IMR-90 (cell line): Measurements from ENCODE around the gene STPG4. TPM values are rescaled to one million over a fixed set of nuclear protein-coding genes. Genes with fewer than 3 reads are reported as not detected.

Experiments used
- ATAC-seq: fragments of 200-7000 bp; cut with Tn5 transposase; 2 replicates; pipeline ENCODE4 v1.9.1; 2020; ENCODE audit warnings: low read depth, mild to moderate bottlenecking, moderate library complexity
- BruUV-seq: library from RNA; stranded (reverse); fragments of 400-500 nt; replicated peaks from 2 replicates; lab custom pipeline; 2021; lab: Mats Ljungman, UMichigan
- CTCF ChIA-PET: fragments of 300-600 bp; formaldehyde crosslinking; extraction: SDS; loops from one replicate; lab custom pipeline; 2021; ENCODE audit warnings: antibody characterized with exemption; lab: Yijun Ruan, JAX
- POLR2A ChIA-PET: fragments of 300-600 bp; sonication (Branson Sonifier 250); formaldehyde crosslinking; loops from one replicate; lab custom pipeline; 2022; ENCODE audit warnings: antibody characterized with exemption; ENCODE audit not compliant: unreplicated experiment; lab: Charles Lee
- DNase-seq: peaks from one replicate; pipeline ENCODE4 v3.0.0; 2013
- H2AFZ ChIP-seq: replicated peaks from 2 replicates; pipeline ENCODE3; 2013; ENCODE audit warnings: low read length, mild to moderate bottlenecking; ENCODE audit not compliant: poor library complexity
- H2AK5ac ChIP-seq: 2 replicates; pipeline ENCODE4 v1.6.1; 2013; ENCODE audit warnings: low read depth, low read length, inconsistent platforms
- H2AK9ac ChIP-seq: replicated peaks from 2 replicates; pipeline ENCODE3; 2013; ENCODE audit warnings: mild to moderate bottlenecking, low read depth, low read length, moderate library complexity; ENCODE audit not compliant: poor library complexity
- H2BK120ac ChIP-seq: 2 replicates; pipeline ENCODE4 v1.6.1; 2013; ENCODE audit warnings: low read depth, low read length, inconsistent platforms
- H2BK15ac ChIP-seq: 3 replicates; pipeline ENCODE4 v1.6.1; 2013; ENCODE audit warnings: low read depth, low read length, inconsistent platforms
- H2BK20ac ChIP-seq: 2 replicates; pipeline ENCODE4 v1.6.1; 2013; ENCODE audit warnings: low read depth, mild to moderate bottlenecking, inconsistent platforms, low read length, moderate library complexity
- H2BK5ac ChIP-seq: 2 replicates; pipeline ENCODE4 v1.6.1; 2013; ENCODE audit warnings: mild to moderate bottlenecking, low read depth, low read length, inconsistent platforms; ENCODE audit not compliant: poor library complexity, severe bottlenecking
- H3K14ac ChIP-seq: replicated peaks from 2 replicates; pipeline ENCODE4 v1.6.1; 2013; ENCODE audit warnings: low read depth, low read length, inconsistent platforms
- H3K18ac ChIP-seq: 2 replicates; pipeline ENCODE4 v1.6.1; 2013; ENCODE audit warnings: low read depth, low read length, control low read depth
- H3K23ac ChIP-seq: 2 replicates; pipeline ENCODE4 v1.6.1; 2013; ENCODE audit warnings: low read depth, low read length, inconsistent platforms
- H3K27ac ChIP-seq: 2 replicates; pipeline ENCODE4 v1.5.1; 2013; ENCODE audit warnings: mild to moderate bottlenecking, control low read depth, low read length; ENCODE audit not compliant: insufficient read depth
- H3K27me3 ChIP-seq: 2 replicates; pipeline ENCODE4 v1.6.1; 2013; ENCODE audit warnings: low read length; ENCODE audit not compliant: control insufficient read depth, insufficient read depth
- H3K36me3 ChIP-seq: 2 replicates; pipeline ENCODE4 v1.6.1; 2013; ENCODE audit warnings: low read length, mixed read lengths; ENCODE audit not compliant: control insufficient read depth, insufficient read depth
- H3K4ac ChIP-seq: 2 replicates; pipeline ENCODE4 v1.6.1; 2013; ENCODE audit warnings: low read depth, low read length, inconsistent platforms
- H3K4me1 ChIP-seq: 2 replicates; pipeline ENCODE4 v1.6.1; 2013; ENCODE audit warnings: low read length, mixed read lengths; ENCODE audit not compliant: control insufficient read depth, insufficient read depth
- H3K4me2 ChIP-seq: 2 replicates; pipeline ENCODE4 v1.6.1; 2013; ENCODE audit warnings: low read depth, mild to moderate bottlenecking, control low read depth, low read length, moderate library complexity
- H3K4me3 ChIP-seq: 2 replicates; pipeline ENCODE4 v1.5.1; 2013; ENCODE audit warnings: low read depth, mild to moderate bottlenecking, control low read depth, low read length, moderate library complexity; ENCODE audit not compliant: insufficient read depth
- H3K56ac ChIP-seq: 2 replicates; pipeline ENCODE4 v1.6.1; 2013; ENCODE audit warnings: low read length, inconsistent platforms; ENCODE audit not compliant: insufficient read depth; ENCODE audit errors: extremely low read depth
- H3K79me1 ChIP-seq, 2 experiments: 2 replicates each; pipeline ENCODE4 v1.6.1; 2013; ENCODE audit warnings: low read length in 2 of 2, inconsistent platforms in 1 of 2, low read depth in 1 of 2
- H3K9ac ChIP-seq: 2 replicates; pipeline ENCODE4 v1.6.1; 2013; ENCODE audit warnings: low read depth, low read length, control low read depth
- H3K9me1 ChIP-seq: 2 replicates; pipeline ENCODE4 v1.6.1; 2013; ENCODE audit warnings: low read length, inconsistent platforms; ENCODE audit not compliant: insufficient read depth
- H3K9me3 ChIP-seq: 2 replicates; pipeline ENCODE4 v1.6.1; 2013; ENCODE audit warnings: low read length; ENCODE audit not compliant: control insufficient read depth, insufficient read depth
- H4K20me1 ChIP-seq: 2 replicates; pipeline ENCODE4 v1.6.1; 2013; ENCODE audit warnings: low read length, inconsistent platforms; ENCODE audit not compliant: insufficient read depth
- H4K5ac ChIP-seq: 2 replicates; pipeline ENCODE4 v1.6.1; 2013; ENCODE audit warnings: mild to moderate bottlenecking, low read depth, low read length, control low read depth
- H4K8ac ChIP-seq, 2 experiments: 2 replicates each; pipeline ENCODE4 v1.6.1; 2013; ENCODE audit warnings: low read depth in 2 of 2, low read length in 2 of 2, control low read depth in 1 of 2, inconsistent platforms in 1 of 2
- H4K91ac ChIP-seq: 2 replicates; pipeline ENCODE4 v1.6.1; 2013; ENCODE audit warnings: low read depth, low read length, inconsistent platforms; ENCODE audit not compliant: insufficient read depth
- BHLHE40 ChIP-seq: fragments of 150-350 bp; IDR thresholded peaks from 2 replicates; pipeline ENCODE4 v1.6.1; 2016; ENCODE audit warnings: mild to moderate bottlenecking, low read depth, low read length
- CEBPB ChIP-seq: IDR thresholded peaks from 2 replicates; pipeline ENCODE4 v1.6.1; 2012; ENCODE audit warnings: low read depth, low read length, improper control_type of control experiment
- CHD1 ChIP-seq: IDR thresholded peaks from 2 replicates; pipeline ENCODE4 v1.6.1; 2012; ENCODE audit warnings: low read depth, low read length, improper control_type of control experiment
- CTCF ChIP-seq: conservative IDR thresholded peaks from 2 replicates; pipeline ENCODE4 v1.5.1; 2012; ENCODE audit warnings: mild to moderate bottlenecking, low read depth, low read length, improper control_type of control experiment
- MAFK ChIP-seq: IDR thresholded peaks from 2 replicates; pipeline ENCODE4 v1.6.1; 2012; ENCODE audit warnings: low read depth, low read length, improper control_type of control experiment
- MXI1 ChIP-seq: IDR thresholded peaks from 2 replicates; pipeline ENCODE4 v1.6.1; 2012; ENCODE audit warnings: low read depth, mild to moderate bottlenecking, low read length, moderate library complexity, borderline replicate concordance
- POLR2A ChIP-seq: IDR thresholded peaks from 2 replicates; pipeline ENCODE4 v1.6.1; 2012; ENCODE audit warnings: mild to moderate bottlenecking, low read depth, low read length
- RAD21 ChIP-seq: IDR thresholded peaks from 2 replicates; pipeline ENCODE4 v1.6.1; 2012; ENCODE audit warnings: low read length, improper control_type of control experiment
- RCOR1 ChIP-seq: IDR thresholded peaks from 2 replicates; pipeline ENCODE4 v1.6.1; 2012; ENCODE audit warnings: mild to moderate bottlenecking, low read length, improper control_type of control experiment; ENCODE audit not compliant: insufficient replicate concordance
- RFX5 ChIP-seq: IDR thresholded peaks from 2 replicates; pipeline ENCODE4 v1.8.0; 2012; ENCODE audit warnings: low read depth, mild to moderate bottlenecking, low read length, moderate library complexity
- SMC3 ChIP-seq: fragments of 150-350 bp; IDR thresholded peaks from 2 replicates; pipeline ENCODE4 v1.6.1; 2016; ENCODE audit warnings: low read depth, mild to moderate bottlenecking, antibody characterized with exemption, low read length, moderate library complexity
- USF2 ChIP-seq: fragments of 150-350 bp; IDR thresholded peaks from 2 replicates; pipeline ENCODE4 v1.6.1; 2017; ENCODE audit warnings: mild to moderate bottlenecking, antibody characterized with exemption, low read length, low read depth
- WGBS, 2 experiments: methylation state at CpG; one replicate each; pipeline versions ENCODE4 v1.1.5 to v1.1.7; 2013; ENCODE audit warnings: missing lambda C conversion rate in 2 of 2; ENCODE audit not compliant: insufficient read length in 1 of 2; ENCODE audit errors: extremely low coverage in 2 of 2; 5-methylcytosine and 5-hydroxymethylcytosine counted together
- dilution Hi-C: fragments of 300-500 bp; cut with HindIII; formaldehyde crosslinking; loops from one replicate; pipeline ENCODE4 v1.14.3; 2018; ENCODE audit warnings: low sequenced_read_pairs; ENCODE audit not compliant: unreplicated experiment
- in situ Hi-C: fragments of 300-500 bp; cut with MboI; formaldehyde crosslinking; loops from 3 replicates; pipeline ENCODE4 v1.14.3; 2019; ENCODE audit warnings: low sequenced_read_pairs, inconsistent platforms, mixed read lengths
- intact Hi-C: fragments of 100-400 bp; cut with micrococcal nuclease; formaldehyde crosslinking; loops from 2 replicates; pipeline ENCODE4 v1.10.0; 2022
- polyA plus RNA-seq, 3 experiments: library from polyadenylated mRNA; depleted of rRNA; stranded (reverse); fragments of >200 nt; gene quantifications; 2 replicates each; pipeline ENCODE4 v1.2.3, GENCODE V29; 2012; ENCODE audit warnings: low replicate concordance in 1 of 3
- total RNA-seq: library from RNA; depleted of rRNA; stranded (reverse); fragments of >200 nt; gene quantifications from 2 replicates; pipeline ENCODE4 v1.2.3, GENCODE V29; 2012

Gene STPG4
- total and polyA plus RNA-seq, 2 of the 4 experiments (the other 2 are of a cell fraction), result 0.12 to 0.18 TPM

- peak overlapping the region; percentile 75; the same call in 1 of the 2 replicates for H3K23ac ChIP-seq
- ChIA-PET POLR2A (interaction anchor here (0.5 to 0.8 kb wide), 2 partner anchors 18 to 95 kb away, joined by 3 read pairs; no protein-coding TSS in a partner anchor), CTCF (no interaction called here)
- peak overlapping the region; percentile 87 for H4K5ac ChIP-seq
- H2AK9ac ChIP-seq, result peak overlapping the region; percentile 92
- WGBS, 2 experiments, result 100% methylated on average over 3 of the region's 11 CpGs; no CpG with 5 or more reads in 1 of the 2 experiments
- BruUV-seq, result no TSS peak
- H3K27ac ChIP-seq, result peak overlapping the region; percentile 28
- DNase-seq, result no peak
- no peak for ATAC-seq
- H2BK120ac ChIP-seq, result peak overlapping the region; percentile 91
- H2BK15ac ChIP-seq, result peak overlapping the region; percentile 94; the same call in 2 of the 3 replicates
- H3K18ac ChIP-seq, result peak overlapping the region; percentile 86
- peaks cover 32% of the 10 kb centered on the region for H3K4me1 ChIP-seq
- H2BK20ac ChIP-seq, result peak overlapping the region; percentile 76
- no peaks in the 10 kb centered on the region for H4K20me1 ChIP-seq
- peak overlapping the region; percentile 75 to 83 for H4K8ac ChIP-seq
- H3K9me1 ChIP-seq, result peaks cover 37% of the 10 kb centered on the region
- TF ChIP-seq USF2 (no peak), MAFK (no peak), BHLHE40 (no peak), RAD21 (no peak), MXI1 (no peak), SMC3 (no peak), RCOR1 (no peak), RFX5 (no peak), CTCF (no peak), POLR2A (no peak), CHD1 (no peak), CEBPB (no peak)
- H3K4me3 ChIP-seq, result no peak overlapping the region
- peak overlapping the region; percentile 85 for H4K91ac ChIP-seq
- H2AK5ac ChIP-seq, result peak overlapping the region; percentile 100
- in situ Hi-C loops (no loop called here), intact Hi-C loops (no loop called here), dilution Hi-C loops (no loop called here)
- peak overlapping the region; percentile 39 for H2BK5ac ChIP-seq
- no peaks in the 10 kb centered on the region for H3K9me3 ChIP-seq
- H3K79me1 ChIP-seq, result peaks cover 0 to 45% of the 10 kb centered on the region in 2 experiments; a peak in 3 of 4 replicates
- peak overlapping the region; percentile 83 for H3K14ac ChIP-seq
- no peaks in the 10 kb centered on the region for H3K36me3 ChIP-seq
- H3K9ac ChIP-seq, result no peak overlapping the region; the same call in 1 of the 2 replicates
- no peak overlapping the region for H3K4me2 ChIP-seq
- H3K27me3 ChIP-seq, result no peaks in the 10 kb centered on the region
- peak overlapping the region; percentile 39; the same call in 1 of the 2 replicates for H3K56ac ChIP-seq
- H2AFZ ChIP-seq, result peak overlapping the region; percentile 75
- peak overlapping the region; percentile 95 for H3K4ac ChIP-seq
Observed at GRCh38 chr2:47079515-47080412, 75.3 kb downstream of the STPG4 start.
